Measurements from ENCODE around the gene AIP. TPM values are rescaled to one million over a fixed set of nuclear protein-coding genes. Genes with fewer than 3 reads are reported as not detected.

Gene AIP
- total RNA-seq, 1 donor from 2014 or later: 203 TPM

GRCh38 chr11:67530282-67530592 lies 47.4 kb downstream of the AIP start:
- Mint-ChIP-seq H3K27ac (no peak overlapping the region), H3K27me3 (ENCODE audit: insufficient read depth) (peaks cover 6% of the 10 kb centered on the region), H3K4me3 (no peak overlapping the region), H3K9me3 (peaks cover 23% of the 10 kb centered on the region), H3K36me3 (ENCODE audit: low read depth) (no peaks in the 10 kb centered on the region), H3K4me1 (ENCODE audit: low read depth) (no peaks in the 10 kb centered on the region)
- no peak for DNase-seq (ENCODE audit: low spot score)
- intact Hi-C loops (cut with micrococcal nuclease): no loop called here

DNA sequence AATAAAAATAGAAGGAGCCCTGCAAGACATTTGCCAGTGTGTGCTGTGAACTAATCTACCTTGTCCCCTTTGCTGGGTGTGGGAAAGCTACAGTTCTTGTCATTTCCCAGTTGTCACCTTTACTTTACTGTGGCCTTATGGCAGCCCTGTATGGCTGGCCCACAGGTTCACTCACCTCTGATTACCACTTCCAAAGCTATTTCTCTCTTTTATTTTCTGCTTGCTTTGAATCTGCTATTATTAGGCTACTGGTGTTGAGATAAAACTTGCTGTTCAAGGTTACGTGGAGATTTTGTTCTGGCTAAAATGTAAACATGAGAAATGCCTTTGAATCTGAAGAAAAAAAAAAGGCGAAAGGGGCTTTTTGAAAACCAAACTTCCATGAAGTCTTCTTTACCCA lies 50.1 kb downstream of the AIP start:
- H3K4me3 Mint-ChIP-seq: no peak overlapping the region
- intact Hi-C loops (cut with micrococcal nuclease): no loop called here
- peaks cover 23% of the 10 kb centered on the region for H3K9me3 Mint-ChIP-seq
- H3K36me3 Mint-ChIP-seq (ENCODE audit: low read depth): no peaks in the 10 kb centered on the region
- no peak for DNase-seq (ENCODE audit: low spot score)
- no peaks in the 10 kb centered on the region for H3K4me1 Mint-ChIP-seq (ENCODE audit: low read depth)
- no peak overlapping the region for H3K27ac Mint-ChIP-seq
- peaks cover 6% of the 10 kb centered on the region for H3K27me3 Mint-ChIP-seq (ENCODE audit: insufficient read depth)

DNA sequence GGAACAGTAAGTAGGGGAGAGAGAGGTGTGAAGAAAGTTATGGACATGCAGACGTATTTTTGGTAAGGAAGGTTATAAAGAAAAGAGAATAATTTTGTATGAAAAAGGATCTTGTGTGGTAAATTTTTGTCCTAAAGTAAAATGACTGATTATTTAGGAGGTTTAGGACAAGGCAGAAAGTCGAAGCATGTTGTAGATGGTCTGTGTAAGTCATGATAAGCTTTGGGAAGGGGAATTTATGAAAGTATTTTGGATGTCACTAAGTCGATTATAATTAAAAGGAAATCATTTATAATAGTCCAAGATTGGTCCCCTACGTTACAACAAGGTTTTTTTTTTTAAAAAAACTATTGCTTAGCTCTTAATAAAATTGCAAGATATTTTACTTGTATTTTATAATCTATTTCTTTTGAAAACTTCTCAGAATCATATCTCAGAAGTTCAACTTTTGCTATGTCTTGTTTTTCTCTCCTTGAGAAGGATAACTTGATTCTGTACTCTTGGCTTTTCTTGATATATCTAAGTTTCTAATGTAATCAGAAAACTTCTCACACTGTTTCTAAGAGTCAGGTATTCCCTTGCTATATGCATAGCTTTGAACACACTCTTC lies 51.3 kb downstream of the AIP start:
- Mint-ChIP-seq H3K4me3 (no peak overlapping the region), H3K27me3 (ENCODE audit: insufficient read depth) (peaks cover 6% of the 10 kb centered on the region), H3K36me3 (ENCODE audit: low read depth) (no peaks in the 10 kb centered on the region), H3K27ac (no peak overlapping the region), H3K4me1 (ENCODE audit: low read depth) (no peaks in the 10 kb centered on the region), H3K9me3 (peaks cover 23% of the 10 kb centered on the region)
- intact Hi-C loops (cut with micrococcal nuclease): no loop called here
- DNase-seq (ENCODE audit: low spot score): no peak

DNA sequence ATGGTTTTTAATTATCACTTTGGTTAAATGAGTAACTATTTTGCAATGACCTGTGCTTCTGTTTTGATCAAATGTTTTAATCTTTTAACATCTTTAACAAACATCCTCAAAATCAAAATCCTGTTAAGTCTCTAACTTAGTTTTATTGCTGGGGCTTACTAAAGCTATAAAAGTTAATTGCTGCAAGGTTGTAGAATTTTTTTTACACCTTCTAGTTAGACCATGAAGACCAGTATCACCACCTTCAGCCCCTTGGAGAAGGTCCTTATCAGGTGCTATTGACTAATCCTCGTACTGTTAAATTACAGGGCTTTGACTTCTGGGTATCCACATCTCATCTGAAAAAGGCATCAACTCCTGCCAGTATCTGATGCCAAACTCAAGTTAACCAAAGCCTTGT lies 52.7 kb downstream of the AIP start:
- peaks cover 23% of the 10 kb centered on the region for H3K9me3 Mint-ChIP-seq
- no peak overlapping the region for H3K27ac Mint-ChIP-seq
- H3K4me3 Mint-ChIP-seq: no peak overlapping the region
- H3K27me3 Mint-ChIP-seq (ENCODE audit: insufficient read depth): peaks cover 3% of the 10 kb centered on the region
- no peak for DNase-seq (ENCODE audit: low spot score)
- no peaks in the 10 kb centered on the region for H3K36me3 Mint-ChIP-seq (ENCODE audit: low read depth)
- intact Hi-C loops (cut with micrococcal nuclease): no loop called here
- no peaks in the 10 kb centered on the region for H3K4me1 Mint-ChIP-seq (ENCODE audit: low read depth)

DNA sequence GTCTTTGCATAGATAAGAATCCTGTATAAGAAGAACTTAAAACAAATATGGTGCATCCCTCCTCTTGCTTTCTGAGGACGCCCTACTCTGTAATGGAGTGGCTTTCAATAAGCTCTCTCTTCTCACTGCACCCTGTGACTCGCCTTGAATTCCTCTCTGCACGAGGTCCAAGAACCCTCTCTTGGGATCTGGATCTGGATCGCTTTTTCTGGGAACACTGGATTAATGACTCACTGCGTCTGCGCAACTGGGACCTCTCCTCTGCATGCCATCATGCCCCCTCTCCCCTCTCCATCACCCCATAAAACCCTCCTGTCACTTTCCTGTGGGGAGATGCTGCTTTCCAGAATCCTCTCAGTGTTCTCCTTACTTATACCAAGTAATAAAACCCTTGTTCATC lies 55.5 kb downstream of the AIP start:
- Mint-ChIP-seq H3K4me1 (ENCODE audit: low read depth) (no peaks in the 10 kb centered on the region), H3K27ac (no peak overlapping the region), H3K27me3 (ENCODE audit: insufficient read depth) (peaks cover 2% of the 10 kb centered on the region), H3K4me3 (no peak overlapping the region), H3K9me3 (peaks cover 12% of the 10 kb centered on the region), H3K36me3 (ENCODE audit: low read depth) (no peaks in the 10 kb centered on the region)
- no peak for DNase-seq (ENCODE audit: low spot score)
- intact Hi-C loops (cut with micrococcal nuclease): no loop called here

- H3K27me3 Mint-ChIP-seq (ENCODE audit: insufficient read depth): no peaks in the 10 kb centered on the region
- H3K4me3 Mint-ChIP-seq: no peak overlapping the region
- intact Hi-C loops (cut with micrococcal nuclease): no loop called here
- H3K4me1 Mint-ChIP-seq (ENCODE audit: low read depth): no peaks in the 10 kb centered on the region
- H3K9me3 Mint-ChIP-seq: peaks cover 7% of the 10 kb centered on the region
- H3K27ac Mint-ChIP-seq: no peak overlapping the region
- no peak for DNase-seq (ENCODE audit: low spot score)
- H3K36me3 Mint-ChIP-seq (ENCODE audit: low read depth): no peaks in the 10 kb centered on the region
Observed at GRCh38 chr11:67538823-67539505, 56.1 kb downstream of the AIP start.

DNA sequence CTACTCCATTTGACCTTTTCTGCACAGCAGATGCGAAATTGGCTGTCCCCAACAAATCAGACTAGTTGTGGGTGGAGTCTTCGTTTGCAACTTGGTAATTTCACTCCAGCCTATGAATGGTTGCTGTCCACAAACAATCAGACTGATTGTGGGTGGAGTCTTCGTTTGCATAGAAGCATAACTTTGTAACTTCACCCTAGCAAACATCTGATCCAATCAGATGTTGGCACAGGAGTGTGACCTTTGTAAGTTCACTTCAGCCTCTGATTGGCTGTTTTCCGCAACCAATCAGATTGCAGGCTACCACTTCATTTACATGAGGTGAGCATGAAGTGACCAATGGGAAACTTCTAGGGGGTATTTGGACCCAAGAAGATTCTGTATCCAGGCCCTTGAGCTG lies 56.7 kb downstream of the AIP start:
- H3K36me3 Mint-ChIP-seq (ENCODE audit: low read depth): no peaks in the 10 kb centered on the region
- H3K27me3 Mint-ChIP-seq (ENCODE audit: insufficient read depth): no peaks in the 10 kb centered on the region
- no peak overlapping the region for H3K27ac Mint-ChIP-seq
- intact Hi-C loops (cut with micrococcal nuclease): no loop called here
- H3K4me1 Mint-ChIP-seq (ENCODE audit: low read depth): no peaks in the 10 kb centered on the region
- no peak overlapping the region for H3K4me3 Mint-ChIP-seq
- DNase-seq (ENCODE audit: low spot score): no peak
- peaks cover 1% of the 10 kb centered on the region for H3K9me3 Mint-ChIP-seq

Other genes starting within 250 kb of the AIP start
- 249 and 250 TPM in 2 replicates for gene GRK2, start 216.6 kb upstream of the AIP start, total RNA-seq
- 124 and 129 TPM in 2 replicates for gene ANKRD13D, start 193.7 kb upstream of the AIP start, total RNA-seq
- 9.2 and 9.4 TPM in 2 replicates for gene SSH3, start 179.5 kb upstream of the AIP start, total RNA-seq
- gene POLD4, start 129.5 kb upstream of the AIP start, total RNA-seq: 36.7 and 39.8 TPM in 2 replicates
- 0.64 and 0.73 TPM in 2 replicates for gene CLCF1, start 109.4 kb upstream of the AIP start, total RNA-seq
- gene RAD9A, start 91.0 kb upstream of the AIP start, total RNA-seq: 30.7 and 31.6 TPM in 2 replicates
- gene PPP1CA, start 81.2 kb upstream of the AIP start, total RNA-seq: 260 and 263 TPM in 2 replicates
- gene TBC1D10C, start 78.9 kb upstream of the AIP start, total RNA-seq: 131 and 135 TPM in 2 replicates
- gene CARNS1, start 67.3 kb upstream of the AIP start, total RNA-seq: 0.62 and 0.81 TPM in 2 replicates
- gene RPS6KB2, start 54.5 kb upstream of the AIP start, total RNA-seq: 84.1 and 86.2 TPM in 2 replicates
- gene PTPRCAP, start 45.3 kb upstream of the AIP start, total RNA-seq: 108 and 109 TPM in 2 replicates
- gene CORO1B, start 39.5 kb upstream of the AIP start, total RNA-seq: 222 and 225 TPM in 2 replicates
- gene GPR152, start 30.3 kb upstream of the AIP start, total RNA-seq: not detected in 2 replicates
- gene CABP4, start 27.7 kb upstream of the AIP start, total RNA-seq: 0.86 and 0.96 TPM in 2 replicates
- gene TMEM134, start 13.8 kb upstream of the AIP start, total RNA-seq: 55.1 and 61.4 TPM in 2 replicates
- gene PITPNM1, start 22.3 kb downstream of the AIP start, total RNA-seq: 138 and 140 TPM in 2 replicates
- gene CDK2AP2, start 25.1 kb downstream of the AIP start, total RNA-seq: 107 and 115 TPM in 2 replicates
- not detected in 2 replicates for gene CABP2, start 40.4 kb downstream of the AIP start, total RNA-seq
- 278 and 289 TPM in 2 replicates for gene GSTP1, start 100.8 kb downstream of the AIP start, total RNA-seq
- gene NDUFV1, start 123.9 kb downstream of the AIP start, total RNA-seq: 289 and 303 TPM in 2 replicates
- 18.5 and 19.9 TPM in 2 replicates for gene NUDT8, start 146.9 kb downstream of the AIP start, total RNA-seq
- not detected in 2 replicates for gene TBX10, start 156.7 kb downstream of the AIP start, total RNA-seq
- 0.32 TPM in 1 of 2 replicates, not detected in the other for gene ACY3, start 167.7 kb downstream of the AIP start, total RNA-seq
- gene ALDH3B2, start 191.6 kb downstream of the AIP start, total RNA-seq: not detected in 2 replicates

Measured in activated T-helper 1 cell treated with anti-CD3 and anti-CD28 coated beads, Interleukin-12 subunit alpha, Interleukin-12 subunit beta, Interleukin-2, Interleukin-4 antibody, amounts not matched to agents 30 ng/mL and 10 ng/mL and 1 ng/mL, durations not matched to agents 14 hours and 24 hours and 36 hours (primary cell).